ENCODE data around the gene CHAT. TPM values are rescaled to one million over a fixed set of nuclear protein-coding genes. Genes with fewer than 3 reads are reported as not detected.

The CHAT gene
- total RNA-seq, 6 experiments from 2014 or later: not detected

GRCh38 chr10:49605216-49605938 lies 8.5 kb upstream of the CHAT start:
- Histone ChIP-seq H3K27ac (no peak overlapping the region), H3K9me3 (no peaks in the 10 kb centered on the region), H3K27me3 (peaks cover 0 to 21% of the 10 kb centered on the region in 2 donors), H3K4me1 (peaks cover 0 to under 1% (median 0%) of the 10 kb centered on the region in 4 donors), H3K36me3 (no peaks in the 10 kb centered on the region), H3K4me3 (no peak overlapping the region)
- intact Hi-C loops (cut with DNase I): no loop called here
- ATAC-seq (no peak), DNase-seq (peak in 2 of 3 donors; percentile 27 to 38)
- WGBS (ENCODE audit: insufficient coverage, low coverage, low lambda C conversion rate, missing lambda C conversion rate): 36% methylated on average over 2 of the region's 6 CpGs
- TF ChIP-seq POLR2A (IDR thresholded peaks at IDR 0.05): no peak
- TF ChIP-seq CTCF (IDR thresholded peaks at IDR 0.05): no peak

- H3K27me3 ChIP-seq: peaks cover 0 to 27% of the 10 kb centered on the region in 2 donors
- intact Hi-C loops (cut with DNase I): no loop called here
- DNase-seq (peak in 2 of 3 donors; percentile 8 to 12), ATAC-seq (no peak)
- no peak overlapping the region for H3K4me3 ChIP-seq
- peaks cover 0 to 6% (median 0%) of the 10 kb centered on the region in 4 donors for H3K4me1 ChIP-seq
- H3K27ac ChIP-seq: no peak overlapping the region
- WGBS (ENCODE audit: insufficient coverage, low coverage, low lambda C conversion rate, missing lambda C conversion rate): 80% methylated on average over 2 of the region's 3 CpGs
- no peaks in the 10 kb centered on the region for H3K36me3 ChIP-seq
- TF ChIP-seq CTCF (IDR thresholded peaks at IDR 0.05) (no peak), POLR2A (IDR thresholded peaks at IDR 0.05) (no peak)
- no peaks in the 10 kb centered on the region for H3K9me3 ChIP-seq
Observed at GRCh38 chr10:49605939-49606509, 7.8 kb upstream of the CHAT start.

- intact Hi-C loops (cut with DNase I): no loop called here
- Histone ChIP-seq H3K36me3 (no peaks in the 10 kb centered on the region), H3K27ac (no peak overlapping the region), H3K4me1 (peaks cover 0 to 6% (median 0%) of the 10 kb centered on the region in 4 donors), H3K4me3 (no peak overlapping the region), H3K27me3 (peaks cover 6 to 34% of the 10 kb centered on the region in 2 donors), H3K9me3 (no peaks in the 10 kb centered on the region)
- no peak for TF ChIP-seq CTCF (IDR thresholded peaks at IDR 0.05)
- TF ChIP-seq POLR2A (IDR thresholded peaks at IDR 0.05): no peak
- ATAC-seq (peak; percentile 72 to 93 (median 84)), DNase-seq (peak; percentile 64 to 72 (median 67))
- 4% methylated on average over 11 of the region's 22 CpGs for WGBS (ENCODE audit: insufficient coverage, low coverage, low lambda C conversion rate, missing lambda C conversion rate)
Observed at GRCh38 chr10:49606981-49607535, 6.8 kb upstream of the CHAT start.

GRCh38 chr10:49608166-49609005 lies 5.5 kb upstream of the CHAT start:
- no peak overlapping the region for H3K27ac ChIP-seq
- H3K36me3 ChIP-seq: no peaks in the 10 kb centered on the region
- H3K9me3 ChIP-seq: no peaks in the 10 kb centered on the region
- H3K27me3 ChIP-seq: peaks cover 7 to 38% of the 10 kb centered on the region in 2 donors
- intact Hi-C loops (cut with DNase I): no loop called here
- 7% methylated on average over 9 of the region's 14 CpGs for WGBS (ENCODE audit: insufficient coverage, low coverage, low lambda C conversion rate, missing lambda C conversion rate)
- H3K4me3 ChIP-seq: no peak overlapping the region
- ATAC-seq: no peak
- peaks cover 0 to 6% (median 0%) of the 10 kb centered on the region in 4 donors for H3K4me1 ChIP-seq
- TF ChIP-seq CTCF (IDR thresholded peaks at IDR 0.05) (no peak), POLR2A (IDR thresholded peaks at IDR 0.05) (no peak)
- peak in 1 of 3 donors; percentile 40 for DNase-seq

Data from right lobe of liver (tissue), 6 donors.